ENCODE data around the gene BCAS3.

The BCAS3 gene

GRCh38 chr17:61380836-61381525, 703.3 kb downstream of the BCAS3 start:
- Histone ChIP-seq H3K27me3 (ENCODE audit: insufficient read depth, low read length) (no peaks in the 10 kb centered on the region), H3K4me2 (ENCODE audit: low read length) (no peak overlapping the region), H3K9ac (ENCODE audit: low read length) (no peak overlapping the region), H3K9me2 (ENCODE audit: low read depth, low read length) (no peaks in the 10 kb centered on the region), H3K4me1 (ENCODE audit: insufficient read depth, low read length, severe bottlenecking) (no peaks in the 10 kb centered on the region), H3K27ac (ENCODE audit: low read depth, low read length, poor library complexity, severe bottlenecking) (no peak overlapping the region), H3K9me3 (ENCODE audit: low read length) (no peaks in the 10 kb centered on the region), H3K4me3 (ENCODE audit: low read depth, low read length, poor library complexity, severe bottlenecking) (no peak overlapping the region), H3F3A (ENCODE audit: insufficient read depth, low read length) (no peaks in the 10 kb centered on the region), H3K36me3 (ENCODE audit: insufficient read depth, low read length) (no peaks in the 10 kb centered on the region), H4K20me1 (ENCODE audit: insufficient read depth, low read length) (no peaks in the 10 kb centered on the region), H2AFZ (ENCODE audit: low read length) (no peak overlapping the region), H3K79me2 (ENCODE audit: insufficient read depth, low read length) (no peaks in the 10 kb centered on the region)
- no peak for TF ChIP-seq EZH2 (IDR thresholded peaks at IDR 0.05; ENCODE audit: borderline replicate concordance, low read length)
- no peak for TF ChIP-seq CTCF (IDR thresholded peaks at IDR 0.05; ENCODE audit: low read length)

- Histone ChIP-seq H3K9me2 (ENCODE audit: low read depth, low read length) (no peaks in the 10 kb centered on the region), H3K4me3 (ENCODE audit: low read depth, low read length, poor library complexity, severe bottlenecking) (no peak overlapping the region), H3K36me3 (ENCODE audit: insufficient read depth, low read length) (no peaks in the 10 kb centered on the region), H3K4me1 (ENCODE audit: insufficient read depth, low read length, severe bottlenecking) (no peaks in the 10 kb centered on the region), H4K20me1 (ENCODE audit: insufficient read depth, low read length) (no peaks in the 10 kb centered on the region), H3K27me3 (ENCODE audit: insufficient read depth, low read length) (no peaks in the 10 kb centered on the region), H3K9ac (ENCODE audit: low read length) (no peak overlapping the region), H3F3A (ENCODE audit: insufficient read depth, low read length) (no peaks in the 10 kb centered on the region), H3K27ac (ENCODE audit: low read depth, low read length, poor library complexity, severe bottlenecking) (no peak overlapping the region), H3K9me3 (ENCODE audit: low read length) (no peaks in the 10 kb centered on the region), H2AFZ (ENCODE audit: low read length) (no peak overlapping the region), H3K79me2 (ENCODE audit: insufficient read depth, low read length) (no peaks in the 10 kb centered on the region), H3K4me2 (ENCODE audit: low read length) (no peak overlapping the region)
- no peak for TF ChIP-seq EZH2 (IDR thresholded peaks at IDR 0.05; ENCODE audit: borderline replicate concordance, low read length)
- TF ChIP-seq CTCF (IDR thresholded peaks at IDR 0.05; ENCODE audit: low read length), result no peak
Observed at GRCh38 chr17:61381537-61381936, 703.9 kb downstream of the BCAS3 start.

GRCh38 chr17:61382796-61383688, 705.4 kb downstream of the BCAS3 start:
- Histone ChIP-seq H3K4me1 (ENCODE audit: insufficient read depth, low read length, severe bottlenecking) (no peaks in the 10 kb centered on the region), H3K79me2 (ENCODE audit: insufficient read depth, low read length) (no peaks in the 10 kb centered on the region), H3K4me3 (ENCODE audit: low read depth, low read length, poor library complexity, severe bottlenecking) (no peak overlapping the region), H3K27me3 (ENCODE audit: insufficient read depth, low read length) (no peaks in the 10 kb centered on the region), H3K4me2 (ENCODE audit: low read length) (no peak overlapping the region), H3K9me3 (ENCODE audit: low read length) (no peaks in the 10 kb centered on the region), H3K27ac (ENCODE audit: low read depth, low read length, poor library complexity, severe bottlenecking) (no peak overlapping the region), H2AFZ (ENCODE audit: low read length) (no peak overlapping the region), H3K9ac (ENCODE audit: low read length) (no peak overlapping the region), H3K36me3 (ENCODE audit: insufficient read depth, low read length) (no peaks in the 10 kb centered on the region), H3F3A (ENCODE audit: insufficient read depth, low read length) (no peaks in the 10 kb centered on the region), H4K20me1 (ENCODE audit: insufficient read depth, low read length) (no peaks in the 10 kb centered on the region), H3K9me2 (ENCODE audit: low read depth, low read length) (no peaks in the 10 kb centered on the region)
- TF ChIP-seq CTCF (IDR thresholded peaks at IDR 0.05; ENCODE audit: low read length) (no peak), EZH2 (IDR thresholded peaks at IDR 0.05; ENCODE audit: borderline replicate concordance, low read length) (no peak)

Measured in OCI-LY1 (cell line).